Measurements from ENCODE around the gene PALM. TPM values are rescaled to one million over a fixed set of nuclear protein-coding genes. Genes with fewer than 3 reads are reported as not detected.

The PALM gene
- total RNA-seq, 1 experiment from 2014 or later, result 4.0 TPM

Other genes starting within 250 kb of the PALM start
- 6.7 and 7.0 TPM in 2 replicates for gene SHC2, start 247.9 kb upstream of the PALM start, total RNA-seq (2014; rRNA removed; shearing (Covaris generic))
- gene MADCAM1, start 212.4 kb upstream of the PALM start, total RNA-seq (2014; rRNA removed; shearing (Covaris generic)), result not detected in 2 replicates
- gene TPGS1, start 201.4 kb upstream of the PALM start, total RNA-seq (2014; rRNA removed; shearing (Covaris generic)), result 19.5 and 26.4 TPM in 2 replicates
- gene CDC34, start 177.2 kb upstream of the PALM start, total RNA-seq (2014; rRNA removed; shearing (Covaris generic)), result 51.0 and 52.7 TPM in 2 replicates
- 0.21 and 1.1 TPM in 2 replicates for gene GZMM, start 164.9 kb upstream of the PALM start, total RNA-seq (2014; rRNA removed; shearing (Covaris generic))
- gene BSG, start 136.3 kb upstream of the PALM start, total RNA-seq (2014; rRNA removed; shearing (Covaris generic)), result 399 and 435 TPM in 2 replicates
- gene HCN2, start 119.1 kb upstream of the PALM start, total RNA-seq (2014; rRNA removed; shearing (Covaris generic)), result 1.1 and 1.2 TPM in 2 replicates
- 29.0 and 37.3 TPM in 2 replicates for gene POLRMT, start 75.4 kb upstream of the PALM start, total RNA-seq (2014; rRNA removed; shearing (Covaris generic))
- gene FGF22, start 69.1 kb upstream of the PALM start, total RNA-seq (2014; rRNA removed; shearing (Covaris generic)), result 0.24 TPM in 1 of 2 replicates, not detected in the other
- 29.6 and 30.0 TPM in 2 replicates for gene RNF126, start 45.7 kb upstream of the PALM start, total RNA-seq (2014; rRNA removed; shearing (Covaris generic))
- 6.4 and 7.8 TPM in 2 replicates for gene FSTL3, start 32.5 kb upstream of the PALM start, total RNA-seq (2014; rRNA removed; shearing (Covaris generic))
- gene PRSS57, start 13.5 kb upstream of the PALM start, total RNA-seq (2014; rRNA removed; shearing (Covaris generic)), result not detected in 2 replicates
- not detected in 2 replicates for gene MISP, start 42.2 kb downstream of the PALM start, total RNA-seq (2014; rRNA removed; shearing (Covaris generic))
- 124 and 140 TPM in 2 replicates for gene PTBP1, start 88.5 kb downstream of the PALM start, total RNA-seq (2014; rRNA removed; shearing (Covaris generic))
- 1.4 and 1.8 TPM in 2 replicates for gene PLPPR3, start 113.0 kb downstream of the PALM start, total RNA-seq (2014; rRNA removed; shearing (Covaris generic))
- gene AZU1, start 118.9 kb downstream of the PALM start, total RNA-seq (2014; rRNA removed; shearing (Covaris generic)), result not detected in 2 replicates
- gene PRTN3, start 132.1 kb downstream of the PALM start, total RNA-seq (2014; rRNA removed; shearing (Covaris generic)), result not detected in 2 replicates
- gene ELANE, start 143.4 kb downstream of the PALM start, total RNA-seq (2014; rRNA removed; shearing (Covaris generic)), result not detected in 2 replicates
- 1.4 and 4.3 TPM in 2 replicates for gene CFD, start 150.7 kb downstream of the PALM start, total RNA-seq (2014; rRNA removed; shearing (Covaris generic))
- gene MED16, start 184.3 kb downstream of the PALM start, total RNA-seq (2014; rRNA removed; shearing (Covaris generic)), result 3.2 and 3.9 TPM in 2 replicates
- gene RNU6-9, start 184.5 kb downstream of the PALM start, total RNA-seq (2014; rRNA removed; shearing (Covaris generic)), result not detected in 2 replicates
- gene R3HDM4, start 204.3 kb downstream of the PALM start, total RNA-seq (2014; rRNA removed; shearing (Covaris generic)), result 20.0 and 21.0 TPM in 2 replicates
- not detected in 2 replicates for gene KISS1R, start 208.4 kb downstream of the PALM start, total RNA-seq (2014; rRNA removed; shearing (Covaris generic))
- 4.1 and 6.6 TPM in 2 replicates for gene ARID3A, start 217.1 kb downstream of the PALM start, total RNA-seq (2014; rRNA removed; shearing (Covaris generic))

All from SK-MEL-5 (cell line).